K562 (cell line): ENCODE results near the gene ATAD3C. TPM values are rescaled to one million over a fixed set of nuclear protein-coding genes. Genes with fewer than 3 reads are reported as not detected.

Source experiments
- CBX5 ChIP-seq: IDR thresholded peaks from 2 replicates; pipeline ENCODE4 v1.6.1; 2014; ENCODE audit warnings: low read depth, borderline replicate concordance
- CHCHD3 ChIP-seq: fragments of 250-450 bp; sonication (Bioruptor Pico); IDR thresholded peaks from 2 replicates; pipeline ENCODE4 v2.1.2; 2022; ENCODE audit warnings: mild to moderate bottlenecking
- GABPB1 ChIP-seq: sonication (generic); formaldehyde crosslinking; IDR thresholded peaks from 2 replicates; pipeline ENCODE4 v1.8.0; 2022; ENCODE audit warnings: mild to moderate bottlenecking, missing genetic modification reagents
- HSF4 ChIP-seq: fragments of 250-450 bp; sonication (Bioruptor Pico); IDR thresholded peaks from 2 replicates; pipeline ENCODE4 v2.1.2; 2022; ENCODE audit warnings: mild to moderate bottlenecking, moderate library complexity, borderline replicate concordance
- POLR2AphosphoS5 ChIP-seq: IDR thresholded peaks from 2 replicates; pipeline ENCODE4 v1.6.1; 2011; ENCODE audit warnings: mild to moderate bottlenecking, low read depth, low read length, moderate library complexity; ENCODE audit not compliant: control insufficient read depth, insufficient read depth
- SMARCE1 ChIP-seq: fragments of 450-650 bp; IDR thresholded peaks from 2 replicates; pipeline ENCODE4 v1.7.1; 2016; ENCODE audit warnings: mild to moderate bottlenecking
- TBL1XR1 ChIP-seq, 2 experiments: IDR thresholded peaks; 2 replicates each; pipeline ENCODE4 v1.6.1; 2012; ENCODE audit warnings: improper control_type of control experiment in 2 of 2, low read length in 2 of 2, mild to moderate bottlenecking in 1 of 2
- ZNF143 ChIP-seq: sonication (generic); formaldehyde crosslinking; IDR thresholded peaks from 2 replicates; pipeline ENCODE4 v1.9.0; 2022; ENCODE audit warnings: mild to moderate bottlenecking, missing genetic modification reagents
- ZSCAN29 ChIP-seq: fragments of 450-650 bp; IDR thresholded peaks from 2 replicates; pipeline ENCODE4 v1.6.1; 2017
- polyA plus RNA-seq, 8 experiments: library from polyadenylated mRNA; depleted of rRNA in 4 of 8; stranded (reverse) in 5 of 8; unstranded in 3 of 8; fragments of >200 nt; fragmentation: Nextera tagmentation in 2 of 8; fragmentation: Illumina TruSeq in 1 of 8; extraction: Ambion mirVana in 2 of 8; extraction: Trizol in 1 of 8; gene quantifications; 2 replicates each; pipeline versions ENCODE4 v1.2.1 to v1.2.3, GENCODE V29; 2011 to 2014; ENCODE audit warnings: inconsistent platforms in 1 of 8, missing spikeins in 1 of 8
- total RNA-seq, 7 experiments: library from RNA; depleted of rRNA in 6 of 7; stranded (reverse); fragments of >200 nt in 6 of 7; fragmentation: Illumina TruSeq in 2 of 7; extraction: Trizol in 2 of 7; gene quantifications; 2 replicates each; pipeline versions ENCODE4 v1.2.1 to v1.2.3, GENCODE V29; 2011 to 2021; ENCODE audit warnings: low replicate concordance in 1 of 7
- TF ChIP-seq, protein P1 (sequence below), 2 experiments: fragments of 450-650 bp in 1 of 2; IDR thresholded peaks; 2 replicates each; pipeline ENCODE4 v1.6.1; 2011 to 2017; ENCODE audit warnings: low read depth in 2 of 2, antibody characterized with exemption in 1 of 2, borderline replicate concordance in 1 of 2, low read length in 1 of 2, mild to moderate bottlenecking in 1 of 2, mixed read lengths in 1 of 2; ENCODE audit not compliant: control insufficient read depth in 1 of 2
- TF ChIP-seq, protein P2 (sequence below): fragments of 450-650 bp; formaldehyde crosslinking; IDR thresholded peaks from 2 replicates; pipeline ENCODE4 v1.4.0; 2020; ENCODE audit warnings: mild to moderate bottlenecking, moderate library complexity
- TF ChIP-seq, protein P3 (sequence below): sonication (generic); formaldehyde crosslinking; IDR thresholded peaks from 2 replicates; pipeline ENCODE4 v1.8.0; 2022; ENCODE audit warnings: mild to moderate bottlenecking, missing genetic modification reagents
- TF ChIP-seq, protein P4 (sequence below): IDR thresholded peaks from 3 replicates; pipeline ENCODE4 v1.6.1; 2011; ENCODE audit warnings: borderline replicate concordance, mild to moderate bottlenecking; ENCODE audit not compliant: insufficient read length, insufficient read depth
- TF ChIP-seq, protein P5 (sequence below), 2 experiments: fragments of 450-650 bp; IDR thresholded peaks; 2 replicates each; pipeline ENCODE4 v1.6.1; 2016

ATAD3C gene
- total and polyA plus RNA-seq, 9 of the 15 experiments (the other 6 are each of a cell fraction or from before 2014, with no cell fraction given), result 0.03 to 0.18 TPM; not detected in 7

DNA sequence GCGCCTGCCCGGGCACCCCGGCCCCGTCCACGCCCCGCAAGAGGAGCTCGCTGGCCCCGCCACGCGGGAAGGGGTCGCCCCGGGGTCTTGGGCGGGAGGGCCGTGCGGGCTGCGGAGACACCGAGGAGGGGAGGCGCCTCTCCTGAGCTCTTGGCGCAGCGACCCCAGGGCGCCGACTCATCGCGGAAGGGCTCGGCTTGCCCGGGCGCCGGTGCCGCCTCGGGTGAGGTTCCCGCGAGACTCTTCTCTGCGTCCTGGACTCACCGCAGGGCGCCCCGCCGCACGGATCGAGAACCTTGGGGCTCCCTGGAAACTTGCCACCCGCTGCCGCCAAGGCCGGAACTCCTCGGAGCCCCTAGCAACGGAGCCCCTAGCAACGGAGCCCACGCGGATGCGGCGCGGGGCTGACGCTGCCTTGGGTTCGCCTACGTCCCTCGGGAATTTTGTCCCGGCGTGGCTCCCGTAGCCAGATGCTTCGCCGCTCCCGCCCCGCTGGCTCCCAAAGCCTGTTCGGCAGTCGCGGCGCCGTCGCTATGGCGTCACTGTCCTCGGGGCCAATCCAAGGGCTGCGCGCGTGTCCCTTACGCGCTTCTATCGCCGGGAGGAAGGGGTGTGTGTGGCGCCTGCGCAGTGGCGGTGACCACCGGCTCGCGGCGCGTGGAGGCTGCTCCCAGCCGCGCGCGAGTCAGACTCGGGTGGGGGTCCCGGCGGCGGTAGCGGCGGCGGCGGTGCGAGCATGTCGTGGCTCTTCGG is 62.2 kb downstream of the ATAD3C start, which contains the start of gene ATAD3A (continued):
- TF ChIP-seq, protein P1, sequence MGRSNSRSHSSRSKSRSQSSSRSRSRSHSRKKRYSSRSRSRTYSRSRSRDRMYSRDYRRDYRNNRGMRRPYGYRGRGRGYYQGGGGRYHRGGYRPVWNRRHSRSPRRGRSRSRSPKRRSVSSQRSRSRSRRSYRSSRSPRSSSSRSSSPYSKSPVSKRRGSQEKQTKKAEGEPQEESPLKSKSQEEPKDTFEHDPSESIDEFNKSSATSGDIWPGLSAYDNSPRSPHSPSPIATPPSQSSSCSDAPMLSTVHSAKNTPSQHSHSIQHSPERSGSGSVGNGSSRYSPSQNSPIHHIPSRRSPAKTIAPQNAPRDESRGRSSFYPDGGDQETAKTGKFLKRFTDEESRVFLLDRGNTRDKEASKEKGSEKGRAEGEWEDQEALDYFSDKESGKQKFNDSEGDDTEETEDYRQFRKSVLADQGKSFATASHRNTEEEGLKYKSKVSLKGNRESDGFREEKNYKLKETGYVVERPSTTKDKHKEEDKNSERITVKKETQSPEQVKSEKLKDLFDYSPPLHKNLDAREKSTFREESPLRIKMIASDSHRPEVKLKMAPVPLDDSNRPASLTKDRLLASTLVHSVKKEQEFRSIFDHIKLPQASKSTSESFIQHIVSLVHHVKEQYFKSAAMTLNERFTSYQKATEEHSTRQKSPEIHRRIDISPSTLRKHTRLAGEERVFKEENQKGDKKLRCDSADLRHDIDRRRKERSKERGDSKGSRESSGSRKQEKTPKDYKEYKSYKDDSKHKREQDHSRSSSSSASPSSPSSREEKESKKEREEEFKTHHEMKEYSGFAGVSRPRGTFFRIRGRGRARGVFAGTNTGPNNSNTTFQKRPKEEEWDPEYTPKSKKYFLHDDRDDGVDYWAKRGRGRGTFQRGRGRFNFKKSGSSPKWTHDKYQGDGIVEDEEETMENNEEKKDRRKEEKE (IDR thresholded peaks at IDR 0.05; ENCODE audit: borderline replicate concordance in 1 of 2, control insufficient read depth in 1 of 2, low read depth in 2 of 2, low read length in 1 of 2), result no peak
- 0 out of 2 replicates have a peak, but pooled peaks have one; percentile 56 for TF ChIP-seq ZSCAN29
- TF ChIP-seq, protein P2, sequence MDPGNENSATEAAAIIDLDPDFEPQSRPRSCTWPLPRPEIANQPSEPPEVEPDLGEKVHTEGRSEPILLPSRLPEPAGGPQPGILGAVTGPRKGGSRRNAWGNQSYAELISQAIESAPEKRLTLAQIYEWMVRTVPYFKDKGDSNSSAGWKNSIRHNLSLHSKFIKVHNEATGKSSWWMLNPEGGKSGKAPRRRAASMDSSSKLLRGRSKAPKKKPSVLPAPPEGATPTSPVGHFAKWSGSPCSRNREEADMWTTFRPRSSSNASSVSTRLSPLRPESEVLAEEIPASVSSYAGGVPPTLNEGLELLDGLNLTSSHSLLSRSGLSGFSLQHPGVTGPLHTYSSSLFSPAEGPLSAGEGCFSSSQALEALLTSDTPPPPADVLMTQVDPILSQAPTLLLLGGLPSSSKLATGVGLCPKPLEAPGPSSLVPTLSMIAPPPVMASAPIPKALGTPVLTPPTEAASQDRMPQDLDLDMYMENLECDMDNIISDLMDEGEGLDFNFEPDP, result no peak
- TF ChIP-seq, protein P3, sequence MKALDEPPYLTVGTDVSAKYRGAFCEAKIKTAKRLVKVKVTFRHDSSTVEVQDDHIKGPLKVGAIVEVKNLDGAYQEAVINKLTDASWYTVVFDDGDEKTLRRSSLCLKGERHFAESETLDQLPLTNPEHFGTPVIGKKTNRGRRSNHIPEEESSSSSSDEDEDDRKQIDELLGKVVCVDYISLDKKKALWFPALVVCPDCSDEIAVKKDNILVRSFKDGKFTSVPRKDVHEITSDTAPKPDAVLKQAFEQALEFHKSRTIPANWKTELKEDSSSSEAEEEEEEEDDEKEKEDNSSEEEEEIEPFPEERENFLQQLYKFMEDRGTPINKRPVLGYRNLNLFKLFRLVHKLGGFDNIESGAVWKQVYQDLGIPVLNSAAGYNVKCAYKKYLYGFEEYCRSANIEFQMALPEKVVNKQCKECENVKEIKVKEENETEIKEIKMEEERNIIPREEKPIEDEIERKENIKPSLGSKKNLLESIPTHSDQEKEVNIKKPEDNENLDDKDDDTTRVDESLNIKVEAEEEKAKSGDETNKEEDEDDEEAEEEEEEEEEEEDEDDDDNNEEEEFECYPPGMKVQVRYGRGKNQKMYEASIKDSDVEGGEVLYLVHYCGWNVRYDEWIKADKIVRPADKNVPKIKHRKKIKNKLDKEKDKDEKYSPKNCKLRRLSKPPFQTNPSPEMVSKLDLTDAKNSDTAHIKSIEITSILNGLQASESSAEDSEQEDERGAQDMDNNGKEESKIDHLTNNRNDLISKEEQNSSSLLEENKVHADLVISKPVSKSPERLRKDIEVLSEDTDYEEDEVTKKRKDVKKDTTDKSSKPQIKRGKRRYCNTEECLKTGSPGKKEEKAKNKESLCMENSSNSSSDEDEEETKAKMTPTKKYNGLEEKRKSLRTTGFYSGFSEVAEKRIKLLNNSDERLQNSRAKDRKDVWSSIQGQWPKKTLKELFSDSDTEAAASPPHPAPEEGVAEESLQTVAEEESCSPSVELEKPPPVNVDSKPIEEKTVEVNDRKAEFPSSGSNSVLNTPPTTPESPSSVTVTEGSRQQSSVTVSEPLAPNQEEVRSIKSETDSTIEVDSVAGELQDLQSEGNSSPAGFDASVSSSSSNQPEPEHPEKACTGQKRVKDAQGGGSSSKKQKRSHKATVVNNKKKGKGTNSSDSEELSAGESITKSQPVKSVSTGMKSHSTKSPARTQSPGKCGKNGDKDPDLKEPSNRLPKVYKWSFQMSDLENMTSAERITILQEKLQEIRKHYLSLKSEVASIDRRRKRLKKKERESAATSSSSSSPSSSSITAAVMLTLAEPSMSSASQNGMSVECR, result peak; percentile 97
- no peak; the same call in 1 of the 2 replicates for TF ChIP-seq CHCHD3 (CRISPR knock-in tag)
- TF ChIP-seq, protein P4, sequence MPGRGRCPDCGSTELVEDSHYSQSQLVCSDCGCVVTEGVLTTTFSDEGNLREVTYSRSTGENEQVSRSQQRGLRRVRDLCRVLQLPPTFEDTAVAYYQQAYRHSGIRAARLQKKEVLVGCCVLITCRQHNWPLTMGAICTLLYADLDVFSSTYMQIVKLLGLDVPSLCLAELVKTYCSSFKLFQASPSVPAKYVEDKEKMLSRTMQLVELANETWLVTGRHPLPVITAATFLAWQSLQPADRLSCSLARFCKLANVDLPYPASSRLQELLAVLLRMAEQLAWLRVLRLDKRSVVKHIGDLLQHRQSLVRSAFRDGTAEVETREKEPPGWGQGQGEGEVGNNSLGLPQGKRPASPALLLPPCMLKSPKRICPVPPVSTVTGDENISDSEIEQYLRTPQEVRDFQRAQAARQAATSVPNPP, result no peak
- TF ChIP-seq TBL1XR1 (IDR thresholded peaks at IDR 0.05; ENCODE audit: low read length in 2 of 2), result peak in 1 of 2 experiments; percentile 83; a peak in 2 of 4 replicates
- no peak for TF ChIP-seq ZNF143 (CRISPR knock-in tag)
- TF ChIP-seq POLR2AphosphoS5, result peak; percentile 58; the same call in 1 of the 2 replicates
- TF ChIP-seq, protein P5, sequence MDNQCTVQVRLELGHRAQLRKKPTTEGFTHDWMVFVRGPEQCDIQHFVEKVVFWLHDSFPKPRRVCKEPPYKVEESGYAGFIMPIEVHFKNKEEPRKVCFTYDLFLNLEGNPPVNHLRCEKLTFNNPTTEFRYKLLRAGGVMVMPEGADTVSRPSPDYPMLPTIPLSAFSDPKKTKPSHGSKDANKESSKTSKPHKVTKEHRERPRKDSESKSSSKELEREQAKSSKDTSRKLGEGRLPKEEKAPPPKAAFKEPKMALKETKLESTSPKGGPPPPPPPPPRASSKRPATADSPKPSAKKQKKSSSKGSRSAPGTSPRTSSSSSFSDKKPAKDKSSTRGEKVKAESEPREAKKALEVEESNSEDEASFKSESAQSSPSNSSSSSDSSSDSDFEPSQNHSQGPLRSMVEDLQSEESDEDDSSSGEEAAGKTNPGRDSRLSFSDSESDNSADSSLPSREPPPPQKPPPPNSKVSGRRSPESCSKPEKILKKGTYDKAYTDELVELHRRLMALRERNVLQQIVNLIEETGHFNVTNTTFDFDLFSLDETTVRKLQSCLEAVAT (IDR thresholded peaks at IDR 0.05), result peak; percentile 34 to 91; a peak in 3 of 4 replicates
- peak; percentile 91 for TF ChIP-seq GABPB1
- TF ChIP-seq CBX5, result no peak
- no peak for TF ChIP-seq HSF4
- no peak for TF ChIP-seq SMARCE1
